Osteoblast (primary cell): ENCODE measurements around the gene RAB20. TPM values are rescaled to one million over a fixed set of nuclear protein-coding genes. Genes with fewer than 3 reads are reported as not detected.

Source experiments
- DNase-seq: peaks from one replicate; pipeline ENCODE4 v3.0.0; 2011; ENCODE audit warnings: low spot score, mixed read lengths; ENCODE audit not compliant: insufficient read length; ENCODE audit errors: missing footprints
- H2AFZ ChIP-seq: 2 replicates; pipeline ENCODE4 v1.6.0; 2011; ENCODE audit warnings: mild to moderate bottlenecking, low read length
- H3K27ac ChIP-seq: 2 replicates; pipeline ENCODE4 v1.5.1; 2011; ENCODE audit warnings: mild to moderate bottlenecking, low read depth, low read length, moderate library complexity
- H3K27me3 ChIP-seq: 2 replicates; pipeline ENCODE4 v1.6.0; 2012; ENCODE audit warnings: mild to moderate bottlenecking, control low read depth, inconsistent platforms, low read length, moderate library complexity; ENCODE audit not compliant: insufficient read depth
- H3K36me3 ChIP-seq: 2 replicates; pipeline ENCODE4 v1.5.1; 2011; ENCODE audit warnings: mild to moderate bottlenecking, low read length, control low read depth, moderate library complexity; ENCODE audit not compliant: insufficient read depth
- H3K4me1 ChIP-seq: 2 replicates; pipeline ENCODE4 v1.5.1; 2011; ENCODE audit warnings: mild to moderate bottlenecking, low read length, control low read depth, moderate library complexity; ENCODE audit not compliant: insufficient read depth
- H3K4me2 ChIP-seq: 2 replicates; pipeline ENCODE4 v1.6.0; 2011; ENCODE audit warnings: mild to moderate bottlenecking, low read length; ENCODE audit not compliant: insufficient read depth
- H3K4me3 ChIP-seq: fragments of 200-600 bp; sonication (generic); 3 replicates; pipeline ENCODE4 v1.5.1; 2012; ENCODE audit warnings: mild to moderate bottlenecking, low read length, inconsistent platforms; ENCODE audit not compliant: insufficient read depth
- H3K79me2 ChIP-seq: 2 replicates; pipeline ENCODE4 v1.6.0; 2012; ENCODE audit warnings: mild to moderate bottlenecking, low read length, control low read depth, inconsistent platforms; ENCODE audit not compliant: insufficient read depth
- H3K9me3 ChIP-seq: 2 replicates; pipeline ENCODE4 v1.5.1; 2011; ENCODE audit warnings: low read depth, low read length, control low read depth
- H4K20me1 ChIP-seq: 2 replicates; pipeline ENCODE4 v1.6.0; 2012; ENCODE audit warnings: mild to moderate bottlenecking, low read length, control low read depth; ENCODE audit not compliant: insufficient read depth
- CTCF ChIP-seq: IDR thresholded peaks from 2 replicates; pipeline ENCODE4 v1.5.1; 2011; ENCODE audit warnings: mild to moderate bottlenecking, low read depth, low read length, moderate library complexity; ENCODE audit errors: extremely low read depth
- total RNA-seq: library from RNA; depleted of rRNA; stranded (reverse); fragments of >200 nt; gene quantifications from 2 replicates; pipeline ENCODE4 v1.2.3, GENCODE V29; 2012

The RAB20 gene
- total RNA-seq, 1 donor: 3.6 TPM

- Histone ChIP-seq H3K4me3 (no peak overlapping the region), H3K36me3 (no peaks in the 10 kb centered on the region), H3K27ac (no peak overlapping the region), H3K79me2 (no peaks in the 10 kb centered on the region), H2AFZ (no peak overlapping the region), H3K9me3 (no peaks in the 10 kb centered on the region), H3K4me1 (no peaks in the 10 kb centered on the region), H4K20me1 (no peaks in the 10 kb centered on the region), H3K4me2 (no peak overlapping the region), H3K27me3 (peaks cover 47% of the 10 kb centered on the region)
- no peak for TF ChIP-seq CTCF
- no peak for DNase-seq
Measured at GRCh38 chr13:110568612-110569011, 7.1 kb upstream of the RAB20 start.

- Histone ChIP-seq H3K4me3 (no peak overlapping the region), H3K36me3 (no peaks in the 10 kb centered on the region), H3K4me2 (no peak overlapping the region), H2AFZ (no peak overlapping the region), H3K9me3 (no peaks in the 10 kb centered on the region), H3K4me1 (peaks cover 11% of the 10 kb centered on the region), H4K20me1 (no peaks in the 10 kb centered on the region), H3K79me2 (no peaks in the 10 kb centered on the region), H3K27me3 (peaks cover 23% of the 10 kb centered on the region), H3K27ac (no peak overlapping the region)
- no peak for DNase-seq
- TF ChIP-seq CTCF: no peak
Measured at GRCh38 chr13:110566171-110566570, 4.6 kb upstream of the RAB20 start.

GRCh38 chr13:110565296-110565695 lies 3.8 kb upstream of the RAB20 start:
- no peak for TF ChIP-seq CTCF
- H4K20me1 ChIP-seq: peaks cover 3% of the 10 kb centered on the region
- no peaks in the 10 kb centered on the region for H3K36me3 ChIP-seq
- no peak overlapping the region for H2AFZ ChIP-seq
- H3K4me1 ChIP-seq: peaks cover 19% of the 10 kb centered on the region
- DNase-seq: no peak
- no peaks in the 10 kb centered on the region for H3K9me3 ChIP-seq
- no peak overlapping the region for H3K4me3 ChIP-seq
- no peak overlapping the region for H3K27ac ChIP-seq
- H3K27me3 ChIP-seq: peaks cover 14% of the 10 kb centered on the region
- no peak overlapping the region for H3K4me2 ChIP-seq
- H3K79me2 ChIP-seq: no peaks in the 10 kb centered on the region

GRCh38 chr13:110564472-110564985 lies 3.0 kb upstream of the RAB20 start:
- no peak for DNase-seq
- no peak for TF ChIP-seq CTCF

More at GRCh38 chr13:110564472-110564985, 3.0 kb upstream of the RAB20 start:
- Histone ChIP-seq H3K4me3 (no peak overlapping the region), H3K27me3 (peaks cover 9% of the 10 kb centered on the region), H3K4me1 (peaks cover 27% of the 10 kb centered on the region), H2AFZ (no peak overlapping the region), H3K4me2 (no peak overlapping the region), H3K9me3 (no peaks in the 10 kb centered on the region), H3K79me2 (no peaks in the 10 kb centered on the region), H3K36me3 (no peaks in the 10 kb centered on the region), H4K20me1 (peaks cover 3% of the 10 kb centered on the region), H3K27ac (no peak overlapping the region)
